Right lobe of liver (tissue), 6 donors: ENCODE data around the gene ESYT1. TPM values are rescaled to one million over a fixed set of nuclear protein-coding genes. Genes with fewer than 3 reads are reported as not detected.

Experiments used
- ATAC-seq, 4 donors: fragments of 200-7000 bp; cut with Tn5 transposase; one replicate each; pipeline ENCODE4 v1.9.1; 2020; ENCODE audit warnings: mild to moderate bottlenecking in 4 of 4, moderate library complexity in 4 of 4
- DNase-seq, 3 donors: peaks; one replicate each; pipeline ENCODE4 v3.0.0-alpha.2; 2020
- H3K27ac ChIP-seq, 3 donors: fragments of 200-600 bp; one replicate each; pipeline ENCODE4 v1.8.0; 2022
- H3K27me3 ChIP-seq, 2 donors: fragments of 200-600 bp; one replicate each; pipeline ENCODE4 v1.8.0; 2022
- H3K36me3 ChIP-seq, 4 donors: fragments of 200-600 bp; sonication (generic) in 1 of 4; one replicate each; pipeline versions ENCODE4 v1.5.1 to v1.8.0; 2017 to 2022; ENCODE audit warnings: control low read depth in 1 of 4
- H3K4me1 ChIP-seq, 4 donors: fragments of 200-600 bp; sonication (generic) in 1 of 4; one replicate each; pipeline versions ENCODE4 v1.5.1 to v1.8.0; 2017 to 2022; ENCODE audit warnings: control low read depth in 1 of 4
- H3K4me3 ChIP-seq, 3 donors: fragments of 200-600 bp; one replicate each; pipeline ENCODE4 v1.8.0; 2022
- H3K9me3 ChIP-seq, 4 donors: fragments of 200-600 bp; sonication (generic) in 1 of 4; one replicate each; pipeline versions ENCODE4 v1.5.1 to v1.8.0; 2017 to 2022; ENCODE audit warnings: control low read depth in 1 of 4
- POLR2A ChIP-seq: fragments of 450-650 bp; IDR thresholded peaks from one replicate; pipeline ENCODE4 v1.6.1; 2017; ENCODE audit warnings: antibody characterized with exemption, mild to moderate bottlenecking
- WGBS: methylation state at CpG from one replicate; pipeline ENCODE4 v1.1.6; 2018; ENCODE audit warnings: low coverage, low lambda C conversion rate; ENCODE audit not compliant: insufficient coverage; ENCODE audit errors: missing lambda C conversion rate; 5-methylcytosine and 5-hydroxymethylcytosine counted together
- intact Hi-C, 2 donors: fragments of 100-400 bp; cut with DNase I; formaldehyde crosslinking; loops; one replicate each; pipeline versions ENCODE4 v1.11.2 to v1.14.1; 2022
- total RNA-seq, 6 experiments: library from RNA; depleted of rRNA in 2 of 6; stranded (reverse); fragments of >200 nt in 2 of 6; fragmentation: NEBNext Ultra II Directional in 3 of 6; extraction: Animal tissue kit (Norgen Biotek cat#: 25700) in 3 of 6; gene quantifications; one replicate each; pipeline versions ENCODE4 v1.1.0 to v1.2.4, GENCODE V29; 2016 to 2023
- TF ChIP-seq, protein P1 (sequence below), 4 donors: fragments of 200-600 bp in 3 of 4; fragments of 450-650 bp in 1 of 4; IDR thresholded peaks; one replicate each; pipeline versions ENCODE4 v1.5.1 to v1.8.0; 2016 to 2022; ENCODE audit warnings: antibody characterized with exemption in 4 of 4, mild to moderate bottlenecking in 2 of 4
- donor health status: DM: no; HTN: yes; CAD: no.
- donor health status: DM: no; HTN: no; CAD: no.
- donor health status: DM: no; HTN: no; CAD: no.
- donor health status: DM: no; HTN: yes; CAD: no.
- donor health status: DM: no; HTN: yes; CAD: no.

The ESYT1 gene
- total RNA-seq, 6 experiments from 2014 or later, result 56.5 to 117 (median 70.3) TPM

DNA sequence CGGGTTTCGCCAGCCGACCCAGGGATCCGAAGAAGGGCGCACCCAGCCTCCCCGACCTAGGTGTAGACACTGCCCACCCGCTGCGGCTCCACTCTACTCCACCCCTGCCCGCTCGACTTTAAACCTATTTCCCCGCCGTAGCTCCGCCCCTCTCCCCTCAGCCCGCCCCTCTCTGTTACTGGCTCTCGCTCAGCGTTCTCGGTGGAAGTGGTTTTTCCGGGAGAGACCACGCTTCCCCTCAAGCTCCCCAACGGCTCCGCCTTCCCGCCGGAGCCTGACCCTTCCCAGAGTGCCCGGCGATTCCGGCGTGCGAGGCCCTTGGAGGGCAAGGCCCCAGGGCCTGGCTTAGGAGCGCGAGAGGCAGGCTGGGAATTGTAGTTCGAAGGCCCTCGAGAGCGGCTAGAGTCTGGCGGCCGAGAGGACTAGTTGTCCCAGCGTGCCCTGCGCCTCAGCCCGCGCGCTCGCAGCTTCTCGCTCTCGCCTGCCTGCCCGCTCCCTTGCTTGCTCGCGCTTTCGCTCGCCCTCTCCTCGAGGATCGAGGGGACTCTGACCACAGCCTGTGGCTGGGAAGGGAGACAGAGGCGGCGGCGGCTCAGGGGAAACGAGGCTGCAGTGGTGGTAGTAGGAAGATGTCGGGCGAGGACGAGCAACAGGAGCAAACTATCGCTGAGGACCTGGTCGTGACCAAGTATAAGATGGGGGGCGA lies 23.8 kb upstream of the ESYT1 start, which contains the start of gene PA2G4:
Gene PA2G4, plus strand, starts transcription at position 451 of the 706 bp plus-strand sequence. Its CDS starts 179 bp downstream, at position 630.
- peak; percentile 93 to 97 (median 95) for ATAC-seq
- Histone ChIP-seq H3K9me3 (no peaks in the 10 kb centered on the region), H3K4me3 (peak within 1 kb of the TSS; percentile 69 to 89 (median 82)), H3K27me3 (no peaks in the 10 kb centered on the region), H3K4me1 (peaks cover 0 to 19% (median 4%) of the 10 kb centered on the region in 4 donors), H3K36me3 (peaks cover 6 to 64% (median 26%) of the 10 kb centered on the region in 4 donors), H3K27ac (peak within 1 kb of the TSS; percentile 64 to 82 (median 64))
- under 1% methylated on average over 36 of the region's 60 CpGs for WGBS
- intact Hi-C loops, result loop anchor here (5.0 to 10.0 kb wide), 2 partner anchors 57 to 59 kb away; partner anchors contain the start of gene RPS26 (in 1 of the 2)
- peak; percentile 99 for DNase-seq
- peak; percentile 97 for TF ChIP-seq POLR2A
- TF ChIP-seq, protein P1, sequence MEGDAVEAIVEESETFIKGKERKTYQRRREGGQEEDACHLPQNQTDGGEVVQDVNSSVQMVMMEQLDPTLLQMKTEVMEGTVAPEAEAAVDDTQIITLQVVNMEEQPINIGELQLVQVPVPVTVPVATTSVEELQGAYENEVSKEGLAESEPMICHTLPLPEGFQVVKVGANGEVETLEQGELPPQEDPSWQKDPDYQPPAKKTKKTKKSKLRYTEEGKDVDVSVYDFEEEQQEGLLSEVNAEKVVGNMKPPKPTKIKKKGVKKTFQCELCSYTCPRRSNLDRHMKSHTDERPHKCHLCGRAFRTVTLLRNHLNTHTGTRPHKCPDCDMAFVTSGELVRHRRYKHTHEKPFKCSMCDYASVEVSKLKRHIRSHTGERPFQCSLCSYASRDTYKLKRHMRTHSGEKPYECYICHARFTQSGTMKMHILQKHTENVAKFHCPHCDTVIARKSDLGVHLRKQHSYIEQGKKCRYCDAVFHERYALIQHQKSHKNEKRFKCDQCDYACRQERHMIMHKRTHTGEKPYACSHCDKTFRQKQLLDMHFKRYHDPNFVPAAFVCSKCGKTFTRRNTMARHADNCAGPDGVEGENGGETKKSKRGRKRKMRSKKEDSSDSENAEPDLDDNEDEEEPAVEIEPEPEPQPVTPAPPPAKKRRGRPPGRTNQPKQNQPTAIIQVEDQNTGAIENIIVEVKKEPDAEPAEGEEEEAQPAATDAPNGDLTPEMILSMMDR (IDR thresholded peaks at IDR 0.05), result no peak

DNA sequence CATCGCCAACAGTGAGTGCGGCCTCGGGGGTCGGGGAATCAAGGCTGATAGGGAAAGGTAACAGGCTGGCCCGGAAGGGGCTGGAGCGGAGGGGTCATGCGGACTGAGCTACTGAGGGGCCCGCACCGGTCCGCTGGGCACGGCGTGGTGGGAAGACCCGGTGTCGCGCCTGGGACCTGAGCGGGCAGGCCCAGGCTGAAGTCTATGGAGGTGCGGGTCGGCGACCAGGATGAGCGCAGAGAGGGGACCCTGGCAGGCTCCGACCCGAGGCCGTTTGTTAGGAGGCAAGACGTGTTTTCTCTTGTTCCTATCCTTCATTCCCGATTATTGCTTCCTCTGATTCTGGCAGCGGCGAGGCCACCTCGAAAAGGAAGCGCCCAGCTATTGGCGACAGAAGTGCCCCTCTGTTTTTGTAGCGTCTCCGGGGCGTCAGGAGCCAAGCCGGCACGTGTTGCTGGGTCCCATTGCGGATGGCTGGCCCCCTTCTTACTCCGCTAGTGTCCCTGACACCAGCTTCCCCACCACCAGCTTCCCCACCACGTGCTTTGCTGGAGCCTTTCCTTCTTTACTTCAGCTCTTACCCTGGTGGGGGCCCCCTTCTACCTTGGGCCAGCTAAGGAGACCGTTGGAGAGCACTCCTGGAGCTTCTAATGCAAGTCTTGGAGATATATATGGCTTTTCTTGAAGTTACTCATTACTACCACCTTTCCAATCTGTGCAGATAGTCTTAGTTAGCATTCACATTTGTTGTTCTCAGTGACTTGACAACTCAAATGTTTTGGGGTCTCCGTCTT lies 23.1 kb upstream of the ESYT1 start:
- peak; percentile 19 to 42 (median 26) for ATAC-seq
- DNase-seq, result peak in 2 of 3 donors; percentile 35 to 70
- H3K4me1 ChIP-seq, result peaks cover 0 to 19% (median 4%) of the 10 kb centered on the region in 4 donors
- no peaks in the 10 kb centered on the region for H3K27me3 ChIP-seq
- peak overlapping the region; percentile 44 to 82 (median 64) for H3K27ac ChIP-seq
- no peaks in the 10 kb centered on the region for H3K9me3 ChIP-seq
- 1% methylated on average over 13 of the region's 40 CpGs for WGBS
- intact Hi-C loops, result loop anchor here (5.0 to 10.0 kb wide), 2 partner anchors 58 to 60 kb away; partner anchors contain the start of gene RPS26 (in 1 of the 2)
- H3K36me3 ChIP-seq, result peaks cover 9 to 64% (median 28%) of the 10 kb centered on the region in 4 donors
- peak overlapping the region; percentile 69 to 89 (median 82) for H3K4me3 ChIP-seq
- no peak for TF ChIP-seq POLR2A
- TF ChIP-seq, protein P1 (IDR thresholded peaks at IDR 0.05), result no peak

DNA sequence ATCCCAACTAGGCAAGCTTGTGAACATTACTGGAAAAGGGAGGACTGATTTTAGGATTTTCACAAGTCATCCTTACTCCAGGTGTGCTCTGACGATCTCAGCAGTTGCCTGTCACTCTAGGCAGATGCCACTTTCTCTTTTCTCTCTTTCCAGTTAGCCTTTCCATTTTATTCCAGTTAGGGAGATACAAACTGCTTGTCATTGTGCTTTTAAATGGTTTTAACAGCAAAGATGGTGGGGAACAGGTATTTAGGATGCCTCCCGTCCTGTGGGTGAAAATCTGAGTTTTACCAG lies 22.5 kb upstream of the ESYT1 start:
- no peak for TF ChIP-seq POLR2A
- TF ChIP-seq, protein P1 (IDR thresholded peaks at IDR 0.05), result no peak
- DNase-seq (no peak), ATAC-seq (no peak)
- Histone ChIP-seq H3K4me3 (peak overlapping the region; percentile 69 to 89 (median 82)), H3K27me3 (no peaks in the 10 kb centered on the region), H3K9me3 (no peaks in the 10 kb centered on the region), H3K36me3 (peaks cover 13 to 64% (median 30%) of the 10 kb centered on the region in 4 donors), H3K4me1 (peaks cover 0 to 19% (median 4%) of the 10 kb centered on the region in 4 donors), H3K27ac (no peak overlapping the region)
- 30% methylated on average over 2 of the region's 2 CpGs for WGBS
- intact Hi-C loops, result loop anchor here in 1 of 2 donors (10.0 kb wide), 1 partner anchor 61 kb away; the partner anchor contains the start of gene RPS26

DNA sequence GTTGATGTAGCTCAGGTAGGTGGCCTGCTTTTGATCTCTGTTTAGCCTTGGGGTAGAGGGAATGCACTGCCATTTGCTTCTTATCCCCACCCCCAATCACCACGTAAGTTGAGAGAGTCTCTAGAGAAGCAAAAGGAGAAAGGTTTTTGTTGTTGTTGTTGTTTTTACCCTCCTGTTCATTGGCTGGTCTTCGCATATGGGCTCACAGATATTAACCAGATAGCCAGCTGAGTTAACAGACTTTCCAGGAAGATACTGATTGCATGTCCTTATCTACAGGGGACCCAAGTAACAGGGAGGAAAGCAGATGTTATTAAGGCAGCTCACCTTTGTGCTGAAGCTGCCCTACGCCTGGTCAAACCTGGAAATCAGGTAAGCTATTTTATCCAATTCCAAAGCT lies 20.8 kb upstream of the ESYT1 start:
- DNase-seq (no peak), ATAC-seq (no peak)
- Histone ChIP-seq H3K27ac (no peak overlapping the region), H3K27me3 (no peaks in the 10 kb centered on the region), H3K36me3 (peaks cover 13 to 64% (median 31%) of the 10 kb centered on the region in 4 donors), H3K9me3 (no peaks in the 10 kb centered on the region), H3K4me3 (no peak overlapping the region), H3K4me1 (peaks cover 0 to 19% (median 4%) of the 10 kb centered on the region in 4 donors)
- TF ChIP-seq, protein P1 (IDR thresholded peaks at IDR 0.05), result no peak
- no peak for TF ChIP-seq POLR2A
- WGBS, result 66% methylated on average over 2 of the region's 3 CpGs
- intact Hi-C loops, result loop anchor here in 1 of 2 donors (10.0 kb wide), 1 partner anchor 62 kb away; the partner anchor contains the start of gene RPS26
